Endothelial cell of umbilical vein (primary cell): ENCODE data around the gene COPE. TPM values are rescaled to one million over a fixed set of nuclear protein-coding genes. Genes with fewer than 3 reads are reported as not detected.

Source experiments
- BruUV-seq: library from RNA; stranded (reverse); fragments of 400-500 nt; replicated peaks from 2 replicates; lab custom pipeline; 2021; lab: Mats Ljungman, UMichigan
- CTCF ChIA-PET: fragments of 300-600, 350-600 bp; sonication (Branson Sonifier 250); formaldehyde crosslinking; loops from one replicate; lab custom pipeline; 2021; ENCODE audit warnings: antibody characterized with exemption, inconsistent platforms; lab: Charles Lee
- POLR2A ChIA-PET: fragments of 300-600, 350-600 bp; sonication (Branson Sonifier 250); formaldehyde crosslinking; loops from one replicate; lab custom pipeline; 2021; ENCODE audit warnings: antibody characterized with exemption, inconsistent platforms; lab: Charles Lee
- DNase-seq: peaks from one replicate; pipeline ENCODE4 v3.0.0-alpha.2; 2011; ENCODE audit warnings: low read depth, low spot score
- FAIRE-seq: peaks from 2 replicates; lab custom pipeline; 2011; peaks lifted over from hg19 to GRCh38; lab: Jason Lieb, UNC
- H2AFZ ChIP-seq: 2 replicates; pipeline ENCODE4 v1.6.0; 2012; ENCODE audit warnings: low read depth, low read length, control low read depth, inconsistent platforms
- H3K27ac ChIP-seq: 2 replicates; pipeline ENCODE4 v1.5.1; 2011; ENCODE audit warnings: low read depth, mild to moderate bottlenecking, control low read depth, low read length, moderate library complexity; ENCODE audit not compliant: insufficient read depth
- H3K27me3 ChIP-seq, 2 experiments: 2 replicates each; pipeline versions ENCODE4 v1.6.0 to v1.6.1; 2011; ENCODE audit warnings: low read length in 2 of 2, mixed read lengths in 1 of 2; ENCODE audit not compliant: control insufficient read depth in 2 of 2, insufficient read depth in 2 of 2
- H3K36me3 ChIP-seq, 2 experiments: 2 replicates in 1 of 2; 3 replicates in 1 of 2; pipeline ENCODE4 v1.5.1; 2011; ENCODE audit warnings: low read length in 2 of 2, mild to moderate bottlenecking in 1 of 2, moderate library complexity in 1 of 2; ENCODE audit not compliant: control insufficient read depth in 2 of 2, insufficient read depth in 2 of 2; ENCODE audit errors: extremely low read depth in 1 of 2
- H3K4me1 ChIP-seq: 3 replicates; pipeline ENCODE4 v1.5.1; 2011; ENCODE audit warnings: mild to moderate bottlenecking, low read length; ENCODE audit not compliant: control insufficient read depth, insufficient read depth; ENCODE audit errors: extremely low read depth
- H3K4me2 ChIP-seq: 2 replicates; pipeline ENCODE4 v1.6.1; 2011; ENCODE audit warnings: low read length, control low read depth, mixed read lengths; ENCODE audit not compliant: insufficient read depth
- H3K4me3 ChIP-seq, 3 experiments: fragments of 200-600 bp in 1 of 3; sonication (generic), shearing (Covaris generic) in 1 of 3; replicated peaks in 1 of 3; 2 replicates each; pipeline ENCODE4 v1.5.1; 2011 to 2016; ENCODE audit warnings: control low read depth in 3 of 3, low read length in 3 of 3, mild to moderate bottlenecking in 2 of 3, inconsistent platforms in 1 of 3, low read depth in 1 of 3, moderate library complexity in 1 of 3; ENCODE audit not compliant: insufficient read depth in 1 of 3
- H3K79me2 ChIP-seq: 2 replicates; pipeline ENCODE4 v1.6.0; 2012; ENCODE audit warnings: low read length, inconsistent platforms; ENCODE audit not compliant: control insufficient read depth, insufficient read depth
- H3K9ac ChIP-seq: replicated peaks from 2 replicates; pipeline ENCODE3; 2011; ENCODE audit warnings: low read length, control low read depth; ENCODE audit not compliant: insufficient read depth; ENCODE audit errors: extremely low read depth
- H3K9me1 ChIP-seq: replicated peaks from 3 replicates; pipeline ENCODE4 v1.6.0; 2011; ENCODE audit warnings: mild to moderate bottlenecking, low read length; ENCODE audit not compliant: control insufficient read depth, insufficient read depth; ENCODE audit errors: extremely low read depth
- H3K9me3 ChIP-seq: replicated peaks from 2 replicates; pipeline ENCODE4 v1.5.1; 2012; ENCODE audit warnings: low read length, inconsistent platforms; ENCODE audit not compliant: control insufficient read depth, insufficient read depth
- H4K20me1 ChIP-seq: replicated peaks from 2 replicates; pipeline ENCODE3; 2011; ENCODE audit warnings: mild to moderate bottlenecking, low read length; ENCODE audit not compliant: control insufficient read depth, insufficient read depth; ENCODE audit errors: extremely low read depth
- EZH2 ChIP-seq: IDR thresholded peaks from 2 replicates; pipeline ENCODE4 v1.6.1; 2012; ENCODE audit warnings: borderline replicate concordance, low read depth, mild to moderate bottlenecking, moderate library complexity, low read length, inconsistent platforms; ENCODE audit not compliant: severe bottlenecking
- FOS ChIP-seq: IDR thresholded peaks from 2 replicates; pipeline ENCODE4 v1.6.1; 2011; ENCODE audit warnings: mild to moderate bottlenecking, low read length, moderate library complexity, borderline replicate concordance; ENCODE audit not compliant: insufficient read depth
- GATA2 ChIP-seq: IDR thresholded peaks from 2 replicates; pipeline ENCODE4 v1.7.0; 2011; ENCODE audit warnings: low read depth, mild to moderate bottlenecking, moderate library complexity, mixed read lengths, low read length; ENCODE audit not compliant: insufficient read length, insufficient read depth
- JUN ChIP-seq: IDR thresholded peaks from 2 replicates; pipeline ENCODE4 v1.6.1; 2011; ENCODE audit warnings: borderline replicate concordance, low read depth; ENCODE audit not compliant: insufficient read length, insufficient read depth
- MAX ChIP-seq: IDR thresholded peaks from 2 replicates; pipeline ENCODE4 v1.6.1; 2011; ENCODE audit not compliant: insufficient read depth, insufficient read length
- MYC ChIP-seq: IDR thresholded peaks from one replicate; pipeline ENCODE4 v1.6.1; 2011; ENCODE audit warnings: mild to moderate bottlenecking, low read depth, low read length
- POLR2A ChIP-seq: IDR thresholded peaks from 2 replicates; pipeline ENCODE4 v1.6.1; 2012; ENCODE audit warnings: low read depth, mild to moderate bottlenecking, control low read depth, low read length
- POLR2AphosphoS5 ChIP-seq: IDR thresholded peaks from 2 replicates; pipeline ENCODE4 v1.6.1; 2012; ENCODE audit warnings: low read depth, mild to moderate bottlenecking, control low read depth, low read length, moderate library complexity; ENCODE audit not compliant: insufficient read depth
- dilution Hi-C: fragments of 300-500 bp; cut with MboI; formaldehyde crosslinking; loops from one replicate; pipeline ENCODE4 v1.15.0; 2019; ENCODE audit warnings: low sequenced_read_pairs; ENCODE audit not compliant: extremely low pct_ligation_motif_present
- intact Hi-C: fragments of 100-400 bp; cut with micrococcal nuclease; formaldehyde crosslinking; loops from one replicate; pipeline ENCODE4 v1.10.0; 2022
- polyA plus RNA-seq, 4 experiments: library from polyadenylated mRNA; depleted of rRNA in 3 of 4; stranded (reverse) in 3 of 4; unstranded in 1 of 4; fragments of >200 nt; gene quantifications; 2 replicates each; pipeline versions ENCODE4 v1.2.1 to v1.2.3, GENCODE V29; 2011 to 2012; ENCODE audit warnings: missing spikeins in 1 of 4
- total RNA-seq: library from RNA; stranded (reverse); gene quantifications from 2 replicates; pipeline ENCODE4 v1.2.3, GENCODE V29; 2021
- TF ChIP-seq, protein P1 (sequence below), 2 donors: IDR thresholded peaks; 1 replicate in 1 of 2; 2 replicates in 1 of 2; pipeline ENCODE4 v1.5.1; 2011; ENCODE audit warnings: low read length in 2 of 2, mild to moderate bottlenecking in 2 of 2, moderate library complexity in 2 of 2, control low read depth in 1 of 2, inconsistent platforms in 1 of 2, low read depth in 1 of 2; ENCODE audit not compliant: insufficient read depth in 1 of 2; ENCODE audit errors: extremely low read depth in 1 of 2

COPE gene
- total and polyA plus RNA-seq, 2 donors (not counting 3 experiments of a cell fraction or from before 2014, with no cell fraction given): 252 to 407 TPM

DNA sequence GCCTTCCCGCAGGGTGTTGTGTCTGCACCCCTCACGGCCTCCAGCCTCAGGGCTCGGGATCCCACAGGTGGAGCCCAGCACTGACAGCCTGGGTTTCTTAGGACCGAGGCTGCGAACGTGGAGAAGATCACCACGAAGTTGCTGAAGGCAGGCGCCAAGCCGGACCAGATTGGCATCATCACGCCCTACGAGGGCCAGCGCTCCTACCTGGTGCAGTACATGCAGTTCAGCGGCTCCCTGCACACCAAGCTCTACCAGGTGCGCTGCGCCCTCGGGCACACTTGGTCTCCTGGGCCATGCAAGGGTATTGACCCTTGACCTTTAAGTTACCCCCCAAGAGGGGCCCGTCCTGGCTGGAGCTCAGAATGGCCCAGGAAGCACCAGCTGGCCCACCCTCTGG is 58.5 kb downstream of the COPE start:
- H3K4me3 ChIP-seq: no peak overlapping the region
- TF ChIP-seq MYC (no peak), POLR2A (no peak), POLR2AphosphoS5 (no peak), EZH2 (no peak), GATA2 (no peak), JUN (no peak), MAX (no peak), FOS (no peak)
- TF ChIP-seq, protein P1, sequence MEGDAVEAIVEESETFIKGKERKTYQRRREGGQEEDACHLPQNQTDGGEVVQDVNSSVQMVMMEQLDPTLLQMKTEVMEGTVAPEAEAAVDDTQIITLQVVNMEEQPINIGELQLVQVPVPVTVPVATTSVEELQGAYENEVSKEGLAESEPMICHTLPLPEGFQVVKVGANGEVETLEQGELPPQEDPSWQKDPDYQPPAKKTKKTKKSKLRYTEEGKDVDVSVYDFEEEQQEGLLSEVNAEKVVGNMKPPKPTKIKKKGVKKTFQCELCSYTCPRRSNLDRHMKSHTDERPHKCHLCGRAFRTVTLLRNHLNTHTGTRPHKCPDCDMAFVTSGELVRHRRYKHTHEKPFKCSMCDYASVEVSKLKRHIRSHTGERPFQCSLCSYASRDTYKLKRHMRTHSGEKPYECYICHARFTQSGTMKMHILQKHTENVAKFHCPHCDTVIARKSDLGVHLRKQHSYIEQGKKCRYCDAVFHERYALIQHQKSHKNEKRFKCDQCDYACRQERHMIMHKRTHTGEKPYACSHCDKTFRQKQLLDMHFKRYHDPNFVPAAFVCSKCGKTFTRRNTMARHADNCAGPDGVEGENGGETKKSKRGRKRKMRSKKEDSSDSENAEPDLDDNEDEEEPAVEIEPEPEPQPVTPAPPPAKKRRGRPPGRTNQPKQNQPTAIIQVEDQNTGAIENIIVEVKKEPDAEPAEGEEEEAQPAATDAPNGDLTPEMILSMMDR (IDR thresholded peaks at IDR 0.05; ENCODE audit: extremely low read depth in 1 of 2, insufficient read depth in 1 of 2, low read depth in 1 of 2, low read length in 2 of 2): no peak
- H3K9me3 ChIP-seq: no peaks in the 10 kb centered on the region
- H3K79me2 ChIP-seq: no peaks in the 10 kb centered on the region
- no peaks in the 10 kb centered on the region for H3K9me1 ChIP-seq
- dilution Hi-C loops (no loop called here), intact Hi-C loops (loop anchor here (10.0 kb wide), 1 partner anchor 54 kb away; the partner anchor contains the start of genes COPE and DDX49)
- CTCF ChIA-PET: no interaction called here
- no peak overlapping the region for H2AFZ ChIP-seq
- DNase-seq (no peak), FAIRE-seq (no peak)
- H3K36me3 ChIP-seq: peaks cover 26 to 72% of the 10 kb centered on the region in 2 experiments
- no peak overlapping the region for H3K27ac ChIP-seq
- H3K27me3 ChIP-seq: no peaks in the 10 kb centered on the region
- POLR2A ChIA-PET: no interaction called here
- no peaks in the 10 kb centered on the region for H4K20me1 ChIP-seq
- BruUV-seq: no TSS peak
- H3K4me1 ChIP-seq: peaks cover 11% of the 10 kb centered on the region
- H3K9ac ChIP-seq: no peak overlapping the region
- H3K4me2 ChIP-seq: no peak overlapping the region
